HEK293 (cell line): ENCODE data around the gene OLFM1.

Source experiments
- AEBP2 ChIP-seq: fragments of 450-650 bp; formaldehyde crosslinking; IDR thresholded peaks from 2 replicates; pipeline ENCODE4 v1.5.1; 2016; ENCODE audit warnings: missing biosample characterization, missing genetic modification characterization, borderline replicate concordance
- FEZF1 ChIP-seq: fragments of 450-650 bp; formaldehyde crosslinking; IDR thresholded peaks from 2 replicates; pipeline ENCODE4 v1.5.1; 2016; ENCODE audit warnings: missing biosample characterization, missing genetic modification characterization
- GLI2 ChIP-seq: fragments of 450-650 bp; formaldehyde crosslinking; IDR thresholded peaks from 2 replicates; pipeline ENCODE4; 2017; ENCODE audit warnings: missing biosample characterization, missing genetic modification characterization, low read depth, borderline replicate concordance
- IKZF3 ChIP-seq: fragments of 450-650 bp; IDR thresholded peaks from 2 replicates; pipeline ENCODE4 v1.5.0; 2018; ENCODE audit warnings: missing biosample characterization, mild to moderate bottlenecking, missing genetic modification characterization, moderate library complexity
- KLF1 ChIP-seq: fragments of 450-650 bp; formaldehyde crosslinking; IDR thresholded peaks from 2 replicates; pipeline ENCODE4 v1.5.1; 2016; ENCODE audit warnings: missing biosample characterization, missing genetic modification characterization
- KLF8 ChIP-seq: fragments of 450-650 bp; formaldehyde crosslinking; IDR thresholded peaks from 2 replicates; pipeline ENCODE4 v1.5.1; 2016; ENCODE audit warnings: missing biosample characterization, missing genetic modification characterization
- KLF9 ChIP-seq: fragments of 450-650 bp; formaldehyde crosslinking; IDR thresholded peaks from 2 replicates; pipeline ENCODE4 v1.5.1; 2016; ENCODE audit warnings: missing biosample characterization, missing genetic modification characterization, low read depth
- OVOL3 ChIP-seq: fragments of 450-650 bp; formaldehyde crosslinking; IDR thresholded peaks from 2 replicates; pipeline ENCODE4 v1.5.1; 2016; ENCODE audit warnings: missing biosample characterization, missing genetic modification characterization
- RBAK ChIP-seq: fragments of 450-650 bp; formaldehyde crosslinking; IDR thresholded peaks from 2 replicates; pipeline ENCODE4 v1.5.1; 2016; ENCODE audit warnings: missing biosample characterization, missing genetic modification characterization
- SP7 ChIP-seq: fragments of 450-650 bp; formaldehyde crosslinking; IDR thresholded peaks from 2 replicates; pipeline ENCODE4 v1.5.1; 2016; ENCODE audit warnings: missing biosample characterization, missing genetic modification characterization
- TCF7L2 ChIP-seq: IDR thresholded peaks from 2 replicates; pipeline ENCODE4 v1.6.1; 2011; ENCODE audit warnings: low read depth, mild to moderate bottlenecking, inconsistent platforms, low read length, moderate library complexity, borderline replicate concordance
- ZBTB1 ChIP-seq: fragments of 450-650 bp; formaldehyde crosslinking; IDR thresholded peaks from 2 replicates; pipeline ENCODE4 v1.5.1; 2016; ENCODE audit warnings: missing biosample characterization, missing genetic modification characterization
- ZFP69B ChIP-seq: fragments of 450-650 bp; formaldehyde crosslinking; IDR thresholded peaks from 2 replicates; pipeline ENCODE4 v1.5.1; 2016; ENCODE audit warnings: missing biosample characterization, missing genetic modification characterization
- ZNF114 ChIP-seq: fragments of 450-650 bp; formaldehyde crosslinking; IDR thresholded peaks from 2 replicates; pipeline ENCODE4 v1.5.0; 2017; ENCODE audit warnings: missing biosample characterization, missing genetic modification characterization
- ZNF121 ChIP-seq: fragments of 450-650 bp; formaldehyde crosslinking; IDR thresholded peaks from 2 replicates; pipeline ENCODE4 v1.5.1; 2016; ENCODE audit warnings: missing biosample characterization, missing genetic modification characterization
- ZNF140 ChIP-seq: fragments of 450-650 bp; formaldehyde crosslinking; IDR thresholded peaks from 2 replicates; pipeline ENCODE4 v1.5.1; 2016; ENCODE audit warnings: missing biosample characterization, missing genetic modification characterization
- ZNF157 ChIP-seq: fragments of 450-650 bp; formaldehyde crosslinking; IDR thresholded peaks from 2 replicates; pipeline ENCODE4 v1.5.1; 2016; ENCODE audit warnings: missing biosample characterization, missing genetic modification characterization
- ZNF174 ChIP-seq: fragments of 450-650 bp; formaldehyde crosslinking; IDR thresholded peaks from 2 replicates; pipeline ENCODE4 v1.5.0; 2017; ENCODE audit warnings: missing biosample characterization, mild to moderate bottlenecking, missing genetic modification characterization
- ZNF18 ChIP-seq: fragments of 450-650 bp; formaldehyde crosslinking; IDR thresholded peaks from 2 replicates; pipeline ENCODE4 v1.5.1; 2016; ENCODE audit warnings: missing biosample characterization, missing genetic modification characterization
- ZNF184 ChIP-seq: fragments of 450-650 bp; IDR thresholded peaks from 2 replicates; pipeline ENCODE4 v1.5.1; 2018; ENCODE audit warnings: missing biosample characterization, mild to moderate bottlenecking, missing genetic modification characterization
- ZNF19 ChIP-seq: fragments of 450-650 bp; formaldehyde crosslinking; IDR thresholded peaks from 2 replicates; pipeline ENCODE4; 2016; ENCODE audit warnings: missing biosample characterization, missing genetic modification characterization, low read depth
- ZNF2 ChIP-seq: fragments of 450-650 bp; formaldehyde crosslinking; IDR thresholded peaks from 2 replicates; pipeline ENCODE4 v1.5.1; 2016; ENCODE audit warnings: missing biosample characterization, missing genetic modification characterization
- ZNF24 ChIP-seq: fragments of 450-650 bp; formaldehyde crosslinking; IDR thresholded peaks from 2 replicates; pipeline ENCODE4 v1.5.1; 2016; ENCODE audit warnings: missing biosample characterization, missing genetic modification characterization
- ZNF280D ChIP-seq: fragments of 450-650 bp; formaldehyde crosslinking; IDR thresholded peaks from 2 replicates; pipeline ENCODE4 v1.5.1; 2016; ENCODE audit warnings: missing biosample characterization, missing genetic modification characterization
- ZNF302 ChIP-seq: fragments of 450-650 bp; formaldehyde crosslinking; IDR thresholded peaks from 2 replicates; pipeline ENCODE4 v1.5.1; 2016; ENCODE audit warnings: missing biosample characterization, missing genetic modification characterization, low read depth
- ZNF404 ChIP-seq: fragments of 450-650 bp; formaldehyde crosslinking; IDR thresholded peaks from 2 replicates; pipeline ENCODE4 v1.5.1; 2017; ENCODE audit warnings: missing biosample characterization, missing genetic modification characterization
- ZNF433 ChIP-seq: fragments of 450-650 bp; formaldehyde crosslinking; IDR thresholded peaks from 2 replicates; pipeline ENCODE4 v1.5.1; 2016; ENCODE audit warnings: missing biosample characterization, missing genetic modification characterization, low read depth
- ZNF501 ChIP-seq: fragments of 450-650 bp; formaldehyde crosslinking; IDR thresholded peaks from 2 replicates; pipeline ENCODE4 v1.5.1; 2016; ENCODE audit warnings: missing biosample characterization, missing genetic modification characterization
- ZNF510 ChIP-seq: fragments of 450-650 bp; formaldehyde crosslinking; IDR thresholded peaks from 2 replicates; pipeline ENCODE4 v1.5.1; 2018; ENCODE audit warnings: mild to moderate bottlenecking, missing genetic modification characterization, missing biosample characterization; ENCODE audit not compliant: insufficient replicate concordance
- ZNF530 ChIP-seq: fragments of 450-650 bp; formaldehyde crosslinking; IDR thresholded peaks from 2 replicates; pipeline ENCODE4 v1.5.1; 2016; ENCODE audit warnings: low read depth, missing biosample characterization, missing genetic modification characterization
- ZNF544 ChIP-seq: fragments of 450-650 bp; formaldehyde crosslinking; IDR thresholded peaks from 2 replicates; pipeline ENCODE4 v1.5.0; 2017; ENCODE audit warnings: missing biosample characterization, missing genetic modification characterization
- ZNF548 ChIP-seq: fragments of 450-650 bp; formaldehyde crosslinking; IDR thresholded peaks from 2 replicates; pipeline ENCODE4 v1.5.1; 2016; ENCODE audit warnings: missing biosample characterization, missing genetic modification characterization
- ZNF549 ChIP-seq: fragments of 450-650 bp; IDR thresholded peaks from 2 replicates; pipeline ENCODE4 v1.5.1; 2018; ENCODE audit warnings: missing biosample characterization, missing genetic modification characterization, mild to moderate bottlenecking, inconsistent platforms, moderate library complexity
- ZNF555 ChIP-seq: fragments of 450-650 bp; formaldehyde crosslinking; conservative IDR thresholded peaks from 2 replicates; pipeline ENCODE4 v1.5.1; 2017; ENCODE audit warnings: missing biosample characterization, mild to moderate bottlenecking, missing genetic modification characterization, inconsistent platforms
- ZNF560 ChIP-seq: fragments of 450-650 bp; formaldehyde crosslinking; IDR thresholded peaks from 2 replicates; pipeline ENCODE4 v1.5.1; 2017; ENCODE audit warnings: missing biosample characterization, missing genetic modification characterization, borderline replicate concordance
- ZNF600 ChIP-seq: fragments of 450-650 bp; formaldehyde crosslinking; IDR thresholded peaks from 2 replicates; pipeline ENCODE4 v1.5.1; 2016; ENCODE audit warnings: missing biosample characterization, missing genetic modification characterization
- ZNF660 ChIP-seq: fragments of 450-650 bp; IDR thresholded peaks from 2 replicates; pipeline ENCODE4 v1.5.1; 2018; ENCODE audit warnings: missing biosample characterization, mild to moderate bottlenecking, missing genetic modification characterization
- ZSCAN16 ChIP-seq: fragments of 450-650 bp; formaldehyde crosslinking; IDR thresholded peaks from 2 replicates; pipeline ENCODE4 v1.5.1; 2016; ENCODE audit warnings: missing biosample characterization, missing genetic modification characterization

The OLFM1 gene

GRCh38 chr9:135085830-135086546 is 1.5 kb upstream of the OLFM1 start (continued):
- TF ChIP-seq ZNF510 (tag by site-specific recombination), result no peak
- TF ChIP-seq ZNF600, result peak; percentile 53
- no peak for TF ChIP-seq ZNF24 (tag by site-specific recombination)
- TF ChIP-seq ZNF174 (tag by site-specific recombination), result no peak
- TF ChIP-seq ZNF19 (tag by site-specific recombination), result no peak
- TF ChIP-seq IKZF3 (tag by site-specific recombination), result no peak
- 0 out of 2 replicates have a peak, but pooled peaks have one; percentile 29 for TF ChIP-seq KLF8
- TF ChIP-seq ZNF530, result no peak
- no peak for TF ChIP-seq ZFP69B (tag by site-specific recombination)
- TF ChIP-seq KLF1 (tag by site-specific recombination), result no peak
- no peak for TF ChIP-seq ZNF157 (tag by site-specific recombination)
- TF ChIP-seq ZNF404, result no peak
- no peak for TF ChIP-seq ZNF2
- TF ChIP-seq ZBTB1 (tag by site-specific recombination), result no peak
- TF ChIP-seq TCF7L2, result no peak
- no peak for TF ChIP-seq AEBP2 (tag by site-specific recombination)
- TF ChIP-seq ZNF302 (tag by site-specific recombination), result no peak
- no peak for TF ChIP-seq SP7 (tag by site-specific recombination)
- no peak for TF ChIP-seq ZNF121 (tag by site-specific recombination)
- TF ChIP-seq ZNF18 (tag by site-specific recombination), result no peak
- no peak for TF ChIP-seq ZSCAN16 (tag by site-specific recombination)
- no peak for TF ChIP-seq RBAK (tag by site-specific recombination)
- no peak for TF ChIP-seq ZNF433
- TF ChIP-seq ZNF549 (tag by site-specific recombination), result no peak
- TF ChIP-seq ZNF555 (tag by site-specific recombination), result no peak
- TF ChIP-seq ZNF140 (tag by site-specific recombination), result no peak
- TF ChIP-seq ZNF544 (tag by site-specific recombination), result no peak
- 0 out of 2 replicates have a peak, but pooled peaks have one; percentile 29 for TF ChIP-seq ZNF501
- TF ChIP-seq FEZF1, result no peak
- TF ChIP-seq KLF9 (tag by site-specific recombination), result no peak
- no peak for TF ChIP-seq ZNF560 (tag by site-specific recombination)
- no peak for TF ChIP-seq GLI2
- TF ChIP-seq ZNF114, result no peak
- no peak for TF ChIP-seq ZNF280D
- TF ChIP-seq OVOL3 (tag by site-specific recombination), result no peak
- TF ChIP-seq ZNF184 (tag by site-specific recombination), result no peak
- TF ChIP-seq ZNF548 (tag by site-specific recombination), result no peak
- peak; percentile 83 for TF ChIP-seq ZNF660 (tag by site-specific recombination)
